Measurements from ENCODE around the gene RGS16.

Gene RGS16

DNA sequence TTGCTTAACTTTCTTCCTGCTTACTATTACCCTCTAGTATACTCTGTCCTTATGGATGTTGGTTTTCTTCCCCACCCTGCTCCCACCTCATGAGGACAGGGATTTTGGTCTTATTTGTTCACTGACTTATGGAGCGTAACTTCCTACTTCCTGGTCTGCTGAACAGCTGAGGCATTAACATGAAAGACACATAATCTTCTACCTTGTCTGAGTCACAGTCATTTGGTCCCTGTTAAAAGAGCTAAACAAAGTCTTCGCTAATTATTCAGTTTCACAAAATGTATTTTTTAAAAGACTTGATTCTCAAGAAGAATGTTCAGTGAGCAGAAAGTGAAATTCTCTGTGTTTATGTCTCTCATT is 33.6 kb downstream of the RGS16 start:
- no peak for DNase-seq

DNA sequence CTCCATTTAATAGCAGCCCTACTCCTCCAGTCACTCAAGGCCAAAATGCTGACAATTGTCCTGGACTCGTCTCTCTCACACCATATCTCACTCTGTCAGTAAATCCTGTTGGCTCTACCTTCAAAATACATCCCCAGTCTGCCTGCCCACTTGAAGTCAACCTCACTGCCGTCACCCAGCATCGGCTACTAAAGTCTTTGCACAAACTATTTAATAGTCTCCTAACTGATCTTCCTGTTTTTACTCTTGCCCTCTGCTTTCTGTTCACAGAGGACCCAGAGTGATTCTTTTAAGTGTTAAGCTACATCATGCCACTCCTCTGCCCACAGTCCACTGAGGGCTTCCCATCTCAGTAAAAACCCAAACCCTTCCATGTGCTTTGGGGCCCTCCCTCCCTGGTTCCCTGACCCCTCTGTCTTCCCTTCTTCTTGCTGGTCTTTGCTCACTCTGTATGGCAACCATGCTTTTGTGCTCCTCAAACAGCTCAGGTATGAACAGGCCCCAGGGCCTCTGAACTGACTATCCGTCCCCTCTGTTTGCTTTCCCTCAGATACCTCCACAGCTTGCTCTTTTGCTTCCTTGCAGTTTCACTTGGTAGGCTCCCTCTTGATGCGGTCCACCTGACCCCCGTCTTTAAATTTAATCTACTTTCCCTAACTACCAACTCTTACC is 34.1 kb downstream of the RGS16 start:
- no peak for DNase-seq

DNA sequence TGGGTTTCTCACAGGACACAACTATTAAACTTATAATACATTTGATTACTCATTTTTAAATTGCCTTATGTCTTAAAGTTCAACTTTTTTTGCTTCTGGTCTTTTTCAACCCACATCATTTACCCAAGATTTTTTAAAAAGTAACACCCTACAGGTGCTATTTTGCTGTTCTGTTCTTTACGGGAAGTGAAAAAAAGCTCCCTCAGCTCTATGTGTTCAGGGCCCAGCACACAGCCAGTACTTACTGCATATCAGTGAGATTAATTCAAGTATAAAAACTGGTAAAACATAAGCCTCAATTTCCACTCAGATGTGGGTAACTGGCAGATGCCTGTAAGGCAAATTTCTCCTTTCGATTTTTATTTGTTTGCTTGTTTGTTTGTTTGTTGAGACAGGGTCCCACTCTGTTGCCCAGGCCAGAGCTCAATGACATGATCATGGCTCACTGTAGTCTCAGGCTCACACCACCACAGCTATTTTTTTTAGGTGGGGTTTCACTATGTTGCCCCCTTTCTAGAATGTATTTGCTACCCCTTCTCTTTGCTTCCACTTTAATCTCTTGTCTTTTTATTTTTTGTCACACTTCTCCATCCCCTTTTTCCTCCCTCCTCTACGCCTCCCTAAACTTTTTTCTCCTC is 35.4 kb downstream of the RGS16 start:
- no peak for DNase-seq

DNA sequence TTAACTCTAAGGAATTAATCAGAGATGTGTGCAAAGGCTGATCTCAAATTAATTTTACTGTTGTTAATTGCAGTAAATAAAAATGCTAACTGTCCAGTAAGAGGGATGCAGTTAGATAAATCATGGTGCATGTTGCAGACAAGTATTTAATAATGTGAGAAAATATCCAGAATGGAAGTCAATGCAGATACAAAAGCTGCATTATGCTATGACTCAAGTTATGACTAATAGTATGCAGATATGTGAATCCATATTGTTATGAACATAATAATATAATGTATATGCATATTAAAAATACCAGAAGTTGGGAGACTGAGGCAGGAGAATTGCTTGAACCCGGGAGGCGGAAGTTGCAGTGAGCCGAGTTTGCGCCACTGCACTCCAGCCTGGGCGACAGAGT is 36.6 kb downstream of the RGS16 start:
- no peak for DNase-seq

DNA sequence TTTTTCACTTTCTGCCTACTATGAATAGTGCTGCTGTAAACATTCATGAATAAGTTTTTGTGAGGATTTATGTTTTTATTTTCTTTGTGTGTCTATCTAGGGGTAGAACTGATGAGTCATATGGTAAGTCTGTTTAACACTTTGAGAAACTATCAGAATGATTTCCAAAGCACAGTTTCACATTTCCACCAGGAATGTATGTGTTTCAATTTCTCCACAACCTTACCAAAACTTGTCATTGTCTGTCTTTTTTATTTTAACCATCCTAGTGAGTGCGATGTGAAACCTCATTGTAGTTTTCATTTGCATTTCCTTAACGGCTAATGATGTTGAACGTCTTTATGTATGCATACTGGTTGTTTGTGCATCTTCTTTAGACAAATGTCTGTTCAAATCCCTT is 38.7 kb downstream of the RGS16 start:
- DNase-seq = no peak

DNA sequence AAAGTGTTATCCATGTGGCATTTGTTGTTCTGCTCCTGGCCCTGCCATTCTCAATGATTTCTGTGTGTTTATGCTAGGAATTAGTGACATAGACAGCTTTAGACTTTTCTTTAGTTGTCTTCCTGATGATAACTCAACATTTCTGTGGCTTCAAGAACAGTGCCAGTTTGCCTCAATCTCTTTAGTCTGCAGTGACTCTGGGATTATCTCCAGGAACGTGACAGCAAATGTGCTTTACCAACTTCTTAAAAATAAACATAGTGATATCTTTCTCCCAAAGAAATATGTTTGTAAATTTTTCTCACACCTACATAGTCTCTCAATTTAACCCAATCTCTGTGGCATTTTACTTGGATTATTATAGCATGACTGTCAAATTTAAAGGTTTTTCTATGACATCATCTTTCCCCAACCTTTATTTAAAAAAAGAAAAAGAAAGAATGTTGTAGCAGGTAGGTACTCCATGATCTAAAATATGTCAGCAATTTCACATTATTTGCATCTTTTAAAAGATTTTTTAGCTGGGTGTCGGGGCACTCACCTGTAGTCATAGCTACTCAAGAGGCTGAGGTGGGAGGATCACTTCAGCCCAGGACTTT is 39.7 kb downstream of the RGS16 start:
- no peak for DNase-seq

DNA sequence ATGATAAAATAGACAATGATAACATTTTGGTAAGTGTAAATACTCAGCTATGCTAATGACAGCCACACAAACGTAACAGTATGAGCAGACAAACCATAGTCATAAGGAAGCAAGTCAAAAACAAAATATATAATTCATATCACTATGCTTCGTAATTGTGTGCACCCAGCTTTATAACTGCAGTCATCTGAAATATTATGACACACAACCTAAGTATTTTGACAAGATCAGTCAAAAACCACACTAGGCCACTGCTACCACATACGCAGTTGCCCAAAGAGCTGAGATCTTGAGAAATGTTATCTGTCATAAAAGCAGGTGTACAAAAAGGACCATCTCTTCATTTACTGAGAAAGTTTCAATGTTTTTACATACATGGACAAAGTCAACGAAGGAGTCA is 41.1 kb downstream of the RGS16 start:
- DNase-seq = no peak

DNA sequence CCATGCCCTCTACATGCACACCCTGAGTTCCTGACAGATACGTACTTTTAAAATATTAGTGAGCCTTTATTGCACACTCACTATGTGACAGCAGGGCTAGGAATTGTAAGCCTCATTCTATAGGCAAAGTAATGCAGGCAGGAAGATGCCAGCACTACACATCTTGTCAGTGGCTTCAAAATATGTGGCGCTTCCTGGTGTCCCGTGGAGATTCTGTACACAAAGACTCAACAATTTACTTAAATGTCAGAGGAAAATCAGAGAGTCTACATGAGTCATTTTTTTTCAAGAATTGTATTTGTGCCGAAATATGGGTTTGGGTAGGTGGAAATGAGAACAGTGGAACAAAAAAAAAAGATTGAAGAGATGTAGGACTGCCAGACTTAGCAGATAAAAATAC is 42.7 kb downstream of the RGS16 start:
- DNase-seq = no peak

DNA sequence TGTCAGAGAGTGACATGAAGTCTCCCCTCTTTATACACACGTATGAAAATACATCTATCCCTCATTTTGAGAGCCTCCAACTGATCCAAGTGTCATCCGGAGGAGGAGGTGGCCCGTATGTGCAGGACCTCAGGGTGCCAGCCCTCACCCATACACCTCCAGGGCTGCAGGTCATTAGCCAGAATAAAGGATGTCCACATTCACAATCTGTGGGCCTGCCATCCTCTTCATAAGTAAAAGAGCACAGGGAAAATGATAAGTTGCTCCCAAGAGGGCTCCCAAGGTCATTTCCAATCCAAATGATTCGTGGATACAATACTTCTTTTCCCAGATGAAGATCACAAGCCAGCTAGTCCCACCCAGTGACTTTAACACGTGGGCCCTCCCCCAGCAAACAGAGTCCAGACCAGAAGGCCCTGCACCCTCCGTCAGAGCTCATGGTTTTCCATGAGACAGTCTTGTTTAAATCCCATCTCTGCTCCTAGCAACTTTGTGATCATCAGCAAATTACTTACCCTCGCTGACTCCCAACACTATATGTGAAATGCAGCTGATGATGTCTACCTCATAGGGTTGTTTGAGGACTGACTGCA is 43.7 kb downstream of the RGS16 start:
- DNase-seq = no peak

DNA sequence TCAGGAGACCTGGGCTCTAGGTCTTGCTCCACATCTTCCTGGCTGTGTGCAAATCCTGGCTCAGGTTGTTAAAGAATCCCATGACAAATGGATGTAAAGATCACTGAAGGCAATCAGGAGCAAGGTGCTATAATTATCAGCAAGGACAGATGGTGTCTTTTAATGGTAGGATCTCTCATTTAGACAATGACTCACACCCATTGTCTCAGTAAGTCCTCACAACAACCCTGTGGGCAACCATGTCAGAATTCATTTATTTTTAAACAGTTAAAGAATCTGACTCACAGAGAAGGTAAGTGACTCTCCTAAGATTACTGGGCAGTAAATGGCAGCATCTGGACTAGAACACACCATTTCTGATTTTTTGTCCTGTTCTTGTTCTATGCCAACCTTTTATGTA is 47.9 kb downstream of the RGS16 start:
- DNase-seq = no peak

DNA sequence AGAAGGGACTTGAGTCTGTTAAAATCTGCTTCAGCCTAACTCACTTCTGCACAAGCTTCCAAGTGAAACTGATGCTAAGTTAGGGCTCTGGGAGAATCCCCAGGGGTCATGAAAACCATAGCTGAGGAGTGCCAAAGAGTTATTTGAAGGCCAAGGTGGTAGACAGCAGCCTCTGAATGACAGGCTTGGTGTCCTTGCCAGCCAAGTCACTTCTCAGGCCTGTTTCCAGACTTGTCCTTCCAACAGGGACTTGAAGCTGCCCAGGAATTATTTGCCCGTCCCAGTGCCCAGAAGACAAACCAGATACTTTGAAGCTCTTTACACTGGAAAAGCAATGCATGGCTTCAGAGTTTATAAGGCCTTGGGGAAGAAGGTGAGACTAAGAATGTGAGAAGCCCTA is 48.7 kb downstream of the RGS16 start:
- no peak for DNase-seq

DNA sequence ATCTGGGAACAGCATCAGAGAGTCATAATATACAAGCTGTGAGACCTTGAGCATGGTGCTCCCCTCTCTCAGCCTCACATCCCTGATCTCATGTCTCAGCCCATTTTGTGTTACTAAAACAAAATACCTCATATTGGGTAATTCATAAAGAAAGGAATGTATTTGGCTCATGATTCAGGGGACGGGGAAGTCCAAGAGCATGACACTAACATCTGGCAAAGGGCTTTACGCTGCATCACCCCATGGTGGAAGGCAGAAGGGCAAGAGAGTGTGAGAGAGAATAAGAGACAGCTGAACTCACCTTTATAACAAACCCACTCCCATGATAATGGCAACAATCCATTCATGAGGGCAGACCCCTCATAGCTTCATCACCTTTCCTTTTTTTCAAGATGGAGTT is 51.7 kb downstream of the RGS16 start:
- DNase-seq = no peak

DNA sequence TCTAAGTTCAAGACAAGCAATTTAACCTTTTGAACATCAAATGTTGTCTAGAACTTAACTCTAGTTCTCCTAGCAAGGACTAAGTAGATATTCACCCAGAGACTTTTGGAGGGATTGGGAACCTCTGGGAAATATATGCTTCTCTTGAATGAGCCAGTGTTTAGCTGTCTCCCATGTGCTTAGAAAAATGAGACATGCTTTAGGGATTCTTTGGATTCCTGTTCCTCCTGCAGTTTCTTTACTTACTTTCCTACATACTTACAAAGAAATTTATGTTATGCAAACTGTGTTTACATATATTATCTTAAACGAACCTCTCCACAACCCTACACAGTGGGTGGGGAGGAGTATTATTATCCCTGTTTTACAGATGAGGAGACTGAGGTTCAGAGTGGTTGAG is 54.4 kb downstream of the RGS16 start:
- DNase-seq = no peak

DNA sequence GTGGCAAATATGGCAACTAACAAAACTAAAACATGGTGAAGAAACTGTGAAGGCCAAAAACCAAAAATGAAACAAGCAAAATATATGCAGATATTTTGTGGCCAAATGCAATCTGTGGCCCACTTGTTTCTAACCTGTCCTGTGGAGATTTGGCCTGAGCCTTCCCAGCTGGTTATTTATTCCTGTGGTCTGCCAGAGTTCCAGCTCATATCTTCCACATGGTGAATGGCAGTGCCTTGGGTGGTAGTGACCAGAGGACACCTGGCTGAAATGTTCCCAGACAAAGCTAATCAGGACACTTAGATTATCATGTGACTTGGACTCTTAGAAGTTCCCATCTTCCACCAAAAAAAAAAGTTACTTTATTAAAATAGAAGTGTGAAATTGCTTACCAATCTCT is 54.8 kb downstream of the RGS16 start:
- DNase-seq = no peak
